NT2/D1 (cell line): ENCODE measurements around the gene FMN1.

Experiments
- DNase-seq: peaks from one replicate; pipeline ENCODE4 v3.0.0-alpha.2; 2011; ENCODE audit warnings: low read depth, low spot score
- H3K27me3 ChIP-seq: 2 replicates; pipeline ENCODE4 v1.6.0; 2011; ENCODE audit warnings: mild to moderate bottlenecking; ENCODE audit not compliant: insufficient read length, insufficient read depth
- H3K36me3 ChIP-seq: 2 replicates; pipeline ENCODE4 v1.6.1; 2011; ENCODE audit warnings: mild to moderate bottlenecking, low read length, mixed read lengths; ENCODE audit not compliant: insufficient read depth, insufficient read length
- H3K4me1 ChIP-seq: 2 replicates; pipeline ENCODE4 v1.5.1; 2011; ENCODE audit not compliant: insufficient read depth, insufficient read length
- H3K4me3 ChIP-seq: 2 replicates; pipeline ENCODE4 v1.5.1; 2011; ENCODE audit warnings: low read depth; ENCODE audit not compliant: insufficient read length
- H3K9ac ChIP-seq: 2 replicates; pipeline ENCODE4 v1.6.0; 2011; ENCODE audit warnings: low read depth; ENCODE audit not compliant: insufficient read length
- H3K9me3 ChIP-seq: 2 replicates; pipeline ENCODE4 v1.5.1; 2011; ENCODE audit warnings: mild to moderate bottlenecking, low read length; ENCODE audit not compliant: insufficient read depth
- SUZ12 ChIP-seq: IDR thresholded peaks from 2 replicates; pipeline ENCODE4 v1.6.1; 2011; ENCODE audit not compliant: insufficient read length, insufficient read depth; ENCODE audit errors: extremely low read depth
- YY1 ChIP-seq: IDR thresholded peaks from 2 replicates; pipeline ENCODE4 v1.6.1; 2011; ENCODE audit not compliant: insufficient read length, insufficient read depth
- ZNF274 ChIP-seq: IDR thresholded peaks from 2 replicates; pipeline ENCODE4 v1.6.1; 2011; ENCODE audit warnings: mild to moderate bottlenecking, low read depth, low read length

FMN1 gene

GRCh38 chr15:33089165-33089877, 105.2 kb downstream of the FMN1 start:
- H3K9ac ChIP-seq = no peak overlapping the region
- no peak for TF ChIP-seq ZNF274
- TF ChIP-seq YY1 = no peak
- TF ChIP-seq SUZ12 = no peak

GRCh38 chr15:33086500-33087121, 107.9 kb downstream of the FMN1 start:
- no peak for TF ChIP-seq SUZ12
- TF ChIP-seq ZNF274 = no peak
- no peak for TF ChIP-seq YY1
- no peaks in the 10 kb centered on the region for H3K36me3 ChIP-seq
- no peaks in the 10 kb centered on the region for H3K4me1 ChIP-seq
- no peak overlapping the region for H3K4me3 ChIP-seq
- H3K9ac ChIP-seq = no peak overlapping the region
- no peak for DNase-seq
- H3K9me3 ChIP-seq = no peaks in the 10 kb centered on the region
- no peaks in the 10 kb centered on the region for H3K27me3 ChIP-seq

More at GRCh38 chr15:33089165-33089877, 105.2 kb downstream of the FMN1 start:
- Histone ChIP-seq H3K4me3 (no peak overlapping the region), H3K27me3 (no peaks in the 10 kb centered on the region), H3K4me1 (no peaks in the 10 kb centered on the region), H3K36me3 (no peaks in the 10 kb centered on the region), H3K9me3 (no peaks in the 10 kb centered on the region)
- DNase-seq = no peak

DNA sequence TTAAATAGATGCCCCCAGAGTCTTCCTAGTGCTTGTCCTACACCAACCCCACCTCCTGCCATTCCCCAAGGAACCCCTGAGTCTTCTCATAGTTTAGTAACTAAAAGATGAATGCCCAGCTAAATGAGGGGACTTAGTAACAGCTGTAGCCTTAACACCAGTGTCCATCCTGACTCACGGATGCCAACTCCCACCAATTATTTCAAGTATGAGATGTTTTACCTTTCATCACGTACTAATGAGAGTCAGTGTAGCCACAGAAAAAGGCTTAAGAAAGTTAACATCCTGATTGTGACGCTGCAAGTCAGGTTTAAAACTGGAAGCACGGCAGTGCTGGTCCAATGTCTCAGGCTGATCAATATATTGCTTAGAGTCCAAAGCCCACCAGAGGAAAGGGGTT, 109.9 kb downstream of the FMN1 start:
- no peaks in the 10 kb centered on the region for H3K27me3 ChIP-seq
- H3K9me3 ChIP-seq = no peaks in the 10 kb centered on the region
- no peaks in the 10 kb centered on the region for H3K4me1 ChIP-seq
- H3K9ac ChIP-seq = no peak overlapping the region
- H3K36me3 ChIP-seq = no peaks in the 10 kb centered on the region
- H3K4me3 ChIP-seq = no peak overlapping the region
- no peak for DNase-seq
- TF ChIP-seq ZNF274 (no peak), YY1 (no peak), SUZ12 (no peak)

DNA sequence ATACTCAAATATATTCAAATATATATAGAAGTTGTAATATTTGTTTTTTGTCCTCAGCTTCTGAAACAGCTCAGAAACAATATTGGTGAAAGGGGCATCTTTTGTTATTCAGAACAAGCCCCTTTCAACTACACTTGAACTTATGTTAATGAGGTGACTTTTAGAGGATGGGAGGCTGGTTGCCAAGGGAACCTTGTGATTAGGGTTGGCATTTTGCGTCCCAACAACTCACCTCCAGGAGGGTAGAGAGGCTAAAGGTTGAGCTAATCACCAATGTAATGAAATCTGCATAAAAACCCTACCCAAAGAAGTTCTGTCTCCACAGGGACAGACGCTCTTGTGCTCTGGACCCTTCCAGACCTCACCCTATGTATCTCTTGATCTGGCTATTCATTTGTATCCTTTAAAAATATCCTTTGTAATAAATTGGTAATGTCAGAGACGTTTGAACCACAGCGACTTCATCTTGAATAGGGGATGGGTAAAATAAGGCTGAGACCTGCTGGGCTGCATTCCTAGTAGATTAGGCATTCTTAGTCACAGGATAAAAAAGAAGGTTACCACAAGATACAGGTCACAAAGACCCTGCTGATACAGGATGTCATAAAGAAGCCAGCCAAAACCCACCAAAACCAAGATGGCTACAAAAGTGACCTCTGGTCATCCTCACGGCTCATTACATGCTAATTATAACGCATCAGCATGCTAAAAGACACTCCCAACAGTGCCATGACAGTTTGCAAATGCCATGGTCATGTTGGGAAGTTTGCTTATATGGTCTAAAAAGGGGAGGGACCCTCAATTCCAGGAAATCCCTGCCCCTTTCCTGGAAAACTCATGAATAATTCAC, 111.1 kb downstream of the FMN1 start:
- TF ChIP-seq YY1 (no peak), ZNF274 (no peak), SUZ12 (no peak)
- Histone ChIP-seq H3K9ac (no peak overlapping the region), H3K9me3 (no peaks in the 10 kb centered on the region), H3K4me1 (no peaks in the 10 kb centered on the region), H3K36me3 (no peaks in the 10 kb centered on the region), H3K27me3 (no peaks in the 10 kb centered on the region), H3K4me3 (no peak overlapping the region)
- peak; percentile 56 for DNase-seq

- Histone ChIP-seq H3K36me3 (no peaks in the 10 kb centered on the region), H3K9ac (no peak overlapping the region), H3K27me3 (no peaks in the 10 kb centered on the region), H3K9me3 (no peaks in the 10 kb centered on the region), H3K4me3 (no peak overlapping the region), H3K4me1 (no peaks in the 10 kb centered on the region)
- TF ChIP-seq YY1 (no peak), SUZ12 (no peak), ZNF274 (no peak)
- no peak for DNase-seq
Observed at GRCh38 chr15:33080006-33080405, 114.5 kb downstream of the FMN1 start.

GRCh38 chr15:33078607-33079006, 115.9 kb downstream of the FMN1 start:
- Histone ChIP-seq H3K27me3 (no peaks in the 10 kb centered on the region), H3K9ac (no peak overlapping the region), H3K9me3 (no peaks in the 10 kb centered on the region), H3K4me1 (no peaks in the 10 kb centered on the region), H3K4me3 (no peak overlapping the region), H3K36me3 (no peaks in the 10 kb centered on the region)
- TF ChIP-seq ZNF274 = no peak
- TF ChIP-seq YY1 = no peak
- no peak for TF ChIP-seq SUZ12
- DNase-seq = no peak

- H3K27me3 ChIP-seq = no peaks in the 10 kb centered on the region
- H3K9ac ChIP-seq = no peak overlapping the region
- H3K4me1 ChIP-seq = no peaks in the 10 kb centered on the region
- no peaks in the 10 kb centered on the region for H3K9me3 ChIP-seq
- no peak overlapping the region for H3K4me3 ChIP-seq
- TF ChIP-seq ZNF274 (no peak), SUZ12 (no peak), YY1 (no peak)
- no peaks in the 10 kb centered on the region for H3K36me3 ChIP-seq
- DNase-seq = no peak
Observed at GRCh38 chr15:33076937-33077336, 117.6 kb downstream of the FMN1 start.
